ENCODE results near the gene SLBP.

The SLBP gene

DNA sequence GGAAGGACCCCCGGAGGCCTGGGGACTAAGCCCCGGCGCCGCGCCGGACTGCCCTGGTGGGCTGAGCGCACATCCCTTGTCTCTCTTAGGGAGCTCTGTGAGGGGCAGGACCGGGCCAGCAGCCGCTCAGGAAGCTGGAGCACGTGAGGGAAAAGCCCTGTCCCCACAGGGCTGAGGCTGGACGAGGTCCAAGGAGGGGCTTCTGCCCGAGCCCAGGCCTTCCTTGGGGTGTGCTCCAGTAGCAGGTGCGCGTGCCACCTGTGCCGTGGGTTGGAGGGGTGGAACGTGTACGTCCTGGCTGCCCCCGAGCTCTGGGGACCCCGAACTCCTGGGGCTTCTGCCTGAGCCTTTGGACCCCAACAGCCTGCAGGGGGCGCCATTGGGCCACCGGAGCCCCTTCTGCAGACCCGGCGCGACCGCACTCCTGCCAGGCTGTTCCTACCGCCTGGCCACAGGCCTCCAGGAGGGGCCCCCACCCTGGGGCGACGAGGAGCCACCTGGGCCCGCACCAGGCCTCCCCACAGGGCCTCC, 36.4 kb upstream of the SLBP start:
- peak; percentile 45 to 62 for DNase-seq

DNA sequence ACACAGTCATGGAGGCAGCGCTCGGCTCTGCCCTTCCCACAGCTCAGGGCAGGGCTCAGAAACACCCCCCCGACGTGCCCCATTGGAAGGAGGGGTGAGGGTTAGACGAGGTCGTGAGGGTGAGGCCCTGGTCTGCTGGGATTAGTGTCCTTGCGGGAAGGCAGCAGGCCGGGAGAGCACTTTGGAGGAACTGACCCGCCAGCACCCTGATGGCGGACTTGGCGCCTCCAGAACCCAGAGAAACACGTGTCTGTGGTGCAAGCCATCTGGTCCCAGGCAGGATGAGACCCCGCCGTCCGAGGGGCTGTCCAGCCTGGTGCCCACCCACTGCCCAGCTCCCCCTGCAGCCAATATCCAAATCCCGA, 35.5 kb upstream of the SLBP start:
- DNase-seq: no peak

GRCh38 chr4:1746919-1747602, 34.9 kb upstream of the SLBP start:
- DNase-seq: no peak

DNA sequence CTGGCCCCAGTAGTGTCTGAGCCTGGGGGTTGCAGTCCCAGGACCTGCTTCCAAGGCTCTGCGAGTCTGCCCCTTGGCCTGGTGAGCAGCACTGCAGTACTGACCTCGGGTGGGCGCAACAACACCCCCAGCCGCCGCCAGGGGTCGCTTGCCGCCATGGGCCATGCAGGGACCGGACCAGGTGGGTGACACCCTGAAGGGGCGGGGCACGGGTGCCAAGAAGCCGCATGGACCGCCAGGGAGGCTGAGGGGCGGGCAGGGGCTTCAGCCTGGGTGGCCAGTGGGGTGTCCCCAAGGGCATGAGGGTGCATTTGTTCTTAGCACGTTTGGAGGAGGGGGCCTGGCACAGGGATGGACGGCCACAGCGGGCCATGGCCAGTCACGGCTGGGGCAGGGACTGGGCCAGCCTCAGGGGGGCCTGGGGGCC, 34.2 kb upstream of the SLBP start:
- peak; percentile 7 to 62 for DNase-seq

DNA sequence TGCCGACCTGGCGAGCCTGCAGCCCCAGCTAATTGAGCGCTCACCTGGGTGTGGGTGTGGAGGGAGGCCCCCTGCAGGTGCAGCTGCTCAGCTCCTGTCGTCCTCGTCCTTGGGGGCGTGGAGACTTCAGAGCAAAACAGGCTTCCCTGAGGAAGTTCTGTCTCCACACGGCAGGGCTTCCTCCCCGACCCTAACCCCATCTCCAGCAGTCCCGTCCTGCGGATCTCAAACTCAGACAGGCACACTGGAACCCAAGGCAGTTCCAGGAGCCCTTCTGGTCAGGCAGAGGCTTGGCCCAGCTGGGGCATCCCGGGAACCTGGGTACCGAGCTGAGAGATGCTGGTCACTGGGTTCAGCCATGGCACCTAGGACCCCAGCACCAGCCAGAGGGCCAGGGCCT, 33.6 kb upstream of the SLBP start:
- no peak for DNase-seq

DNA sequence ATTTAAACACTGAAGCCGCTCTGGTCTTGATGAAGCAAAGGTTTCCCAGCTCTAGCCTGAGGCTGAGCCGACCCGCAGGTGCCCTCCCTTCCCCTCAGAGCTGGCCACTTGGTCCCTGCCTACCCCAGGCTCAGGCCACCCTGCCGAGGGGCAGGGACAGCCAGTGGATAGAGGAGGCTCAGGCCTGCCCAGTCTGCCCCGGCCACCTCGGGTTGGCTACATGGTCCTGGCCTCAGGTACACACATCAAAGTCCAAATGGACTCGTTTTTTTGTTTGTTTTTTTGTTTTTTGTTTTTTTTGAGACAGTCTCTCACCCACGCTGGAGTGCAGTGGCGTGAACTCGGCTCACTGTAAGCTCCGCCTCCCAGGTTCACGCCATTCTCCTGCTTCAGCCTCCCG, 33.0 kb upstream of the SLBP start:
- no peak for DNase-seq

- no peak for DNase-seq
These were observed 32.4 kb upstream of the SLBP start for GRCh38 chr4:1744552-1744951.

GRCh38 chr4:1743975-1744374, 31.9 kb upstream of the SLBP start:
- DNase-seq: no peak

GRCh38 chr4:1743551-1743950, 31.4 kb upstream of the SLBP start:
- no peak for DNase-seq

DNA sequence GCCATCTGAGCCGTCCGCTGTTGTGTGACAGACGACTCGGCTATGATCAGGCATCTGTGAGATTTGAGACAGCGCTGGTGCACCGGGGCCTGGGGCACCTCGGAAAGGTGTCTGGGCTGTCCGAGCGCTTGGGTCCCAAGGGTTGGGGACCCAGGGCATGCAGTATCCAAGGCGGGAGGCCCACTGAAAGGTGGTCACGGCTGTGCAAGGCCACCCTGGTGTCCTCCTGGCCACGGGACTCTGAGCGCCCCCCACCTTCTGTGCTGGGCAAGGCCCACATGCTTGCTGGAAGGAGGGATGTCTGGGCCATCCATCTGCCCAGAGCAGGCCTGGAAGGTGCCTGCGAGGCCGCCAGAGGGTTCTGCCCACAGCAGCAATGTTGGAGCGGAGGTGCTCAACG, 29.1 kb upstream of the SLBP start:
- DNase-seq: no peak

GRCh38 chr4:1740021-1740545, 28.0 kb upstream of the SLBP start:
- DNase-seq: no peak

DNA sequence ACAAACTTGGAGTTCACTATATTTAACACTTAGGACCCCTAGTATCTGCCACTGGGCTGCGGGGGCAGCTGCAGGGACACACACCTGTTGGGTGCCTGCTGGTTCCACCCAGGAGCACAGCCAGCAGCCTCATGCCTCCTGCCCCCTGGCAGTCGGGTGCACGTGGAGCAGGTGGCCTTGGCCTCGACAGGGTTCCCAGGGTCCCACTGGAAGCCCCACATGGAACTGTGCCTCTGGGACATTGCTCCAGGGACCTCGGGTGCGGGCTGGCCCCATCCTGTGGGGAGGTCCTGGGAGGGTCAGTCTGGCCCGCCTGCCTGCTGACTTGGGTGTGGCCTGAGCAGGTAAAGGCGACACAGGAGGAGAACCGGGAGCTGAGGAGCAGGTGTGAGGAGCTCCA, 27.2 kb upstream of the SLBP start:
- DNase-seq: no peak

GRCh38 chr4:1738410-1738809, 26.3 kb upstream of the SLBP start:
- no peak for DNase-seq

- DNase-seq: no peak
These were observed 25.5 kb upstream of the SLBP start for GRCh38 chr4:1737666-1738065.

DNA sequence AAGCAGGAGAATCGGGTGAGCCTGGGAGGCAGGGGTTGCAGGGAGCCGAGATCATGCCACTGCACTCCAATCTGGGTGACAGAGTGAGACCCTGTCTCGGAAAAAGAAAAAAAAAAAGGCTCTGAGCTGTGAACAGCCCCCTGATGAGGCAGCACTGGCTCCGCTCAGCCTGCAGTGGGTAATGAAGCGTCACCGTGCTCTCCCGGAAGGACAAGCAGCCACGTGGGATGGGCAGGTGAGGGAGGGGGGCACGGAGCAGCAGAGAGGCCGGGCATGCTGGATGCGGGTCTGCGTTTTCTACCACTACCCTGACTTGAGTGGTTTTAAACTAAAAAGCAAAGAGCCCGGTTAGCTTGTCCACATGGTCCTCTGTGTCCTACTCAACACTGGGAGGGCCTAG, 24.7 kb upstream of the SLBP start:
- DNase-seq: no peak

GRCh38 chr4:1735215-1735614, 23.1 kb upstream of the SLBP start:
- no peak for DNase-seq

GRCh38 chr4:1732911-1733310, 20.8 kb upstream of the SLBP start:
- no peak for DNase-seq

- no peak for DNase-seq
These were observed 19.1 kb upstream of the SLBP start for GRCh38 chr4:1731180-1731579.

GRCh38 chr4:1730532-1731135, 18.5 kb upstream of the SLBP start:
- no peak for DNase-seq

DNA sequence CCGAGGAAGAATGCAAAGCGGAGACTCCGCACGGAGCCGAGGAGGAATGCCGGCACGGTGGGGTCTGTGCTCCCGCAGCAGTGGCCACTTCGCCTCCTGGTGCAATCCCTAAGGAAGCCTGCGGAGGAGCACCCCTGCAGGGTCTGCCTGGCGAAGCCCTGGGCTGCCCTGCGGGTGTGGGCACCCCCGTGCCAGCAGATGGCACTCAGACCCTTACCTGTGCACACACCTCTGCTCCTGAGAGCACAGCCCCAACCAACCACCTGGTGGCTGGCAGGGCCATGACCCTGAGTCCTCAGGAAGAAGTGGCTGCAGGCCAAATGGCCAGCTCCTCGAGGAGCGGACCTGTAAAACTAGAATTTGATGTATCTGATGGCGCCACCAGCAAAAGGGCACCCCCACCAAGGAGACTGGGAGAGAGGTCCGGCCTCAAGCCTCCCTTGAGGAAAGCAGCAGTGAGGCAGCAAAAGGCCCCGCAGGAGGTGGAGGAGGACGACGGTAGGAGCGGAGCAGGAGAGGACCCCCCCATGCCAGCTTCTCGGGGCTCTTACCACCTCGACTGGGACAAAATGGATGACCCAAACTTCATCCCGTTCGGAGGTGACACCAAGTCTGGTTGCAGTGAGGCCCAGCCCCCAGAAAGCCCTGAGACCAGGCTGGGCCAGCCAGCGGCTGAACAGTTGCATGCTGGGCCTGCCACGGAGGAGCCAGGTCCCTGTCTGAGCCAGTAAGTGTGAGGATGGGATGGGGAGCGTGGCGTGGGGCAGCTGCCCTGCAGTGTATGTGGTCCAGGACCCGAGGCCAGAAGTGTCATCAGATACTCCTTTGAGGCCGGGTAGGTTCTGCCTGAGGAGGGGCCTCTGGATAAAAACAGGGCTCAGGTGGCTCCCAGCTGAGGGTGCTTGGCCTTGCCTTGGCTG, 16.2 kb upstream of the SLBP start:
- DNase-seq: no peak

DNA sequence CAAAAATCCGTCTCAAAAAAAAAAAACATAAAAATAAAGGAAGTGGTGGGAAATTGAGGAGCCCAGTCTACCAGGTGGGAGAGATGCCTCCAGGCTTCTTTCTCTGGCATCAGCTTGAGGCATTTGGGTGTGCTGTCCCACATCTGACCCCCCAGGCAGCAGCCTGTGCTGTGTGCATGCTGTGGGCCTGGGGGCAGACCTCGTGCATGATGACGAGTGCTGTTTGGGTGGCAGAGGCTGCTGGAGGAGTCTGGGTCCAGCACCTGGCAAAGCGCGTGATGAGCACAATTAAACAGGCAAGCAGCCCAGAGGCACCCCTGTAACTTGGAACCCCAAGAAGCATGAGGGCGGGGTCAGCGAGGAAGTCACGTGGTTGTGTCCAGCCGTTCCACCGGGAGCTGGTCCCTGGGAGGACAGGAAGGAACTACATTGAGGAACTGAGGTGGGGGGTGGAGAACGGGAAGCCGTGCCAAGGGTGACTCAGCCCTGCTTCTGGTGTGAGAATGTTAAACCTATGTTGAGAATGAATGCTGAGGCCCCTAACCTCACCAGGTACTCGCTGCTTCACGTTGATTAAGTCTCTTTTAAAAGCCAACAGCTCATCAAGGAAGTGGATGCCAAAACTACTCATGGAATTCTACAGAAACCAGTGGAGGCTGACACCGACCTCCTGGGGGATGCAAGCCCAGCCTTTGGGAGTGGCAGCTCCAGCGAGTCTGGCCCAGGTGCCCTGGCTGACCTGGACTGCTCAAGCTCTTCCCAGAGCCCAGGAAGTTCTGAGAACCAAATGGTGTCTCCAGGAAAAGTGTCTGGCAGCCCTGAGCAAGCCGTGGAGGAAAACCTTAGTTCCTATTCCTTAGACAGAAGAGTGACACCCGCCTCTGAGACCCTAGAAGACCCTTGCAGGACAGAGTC, 15.3 kb upstream of the SLBP start:
- DNase-seq: no peak

Measured in NCI-H446 (cell line).